ENCODE measurements around the gene BCLAF1.

The BCLAF1 gene

DNA sequence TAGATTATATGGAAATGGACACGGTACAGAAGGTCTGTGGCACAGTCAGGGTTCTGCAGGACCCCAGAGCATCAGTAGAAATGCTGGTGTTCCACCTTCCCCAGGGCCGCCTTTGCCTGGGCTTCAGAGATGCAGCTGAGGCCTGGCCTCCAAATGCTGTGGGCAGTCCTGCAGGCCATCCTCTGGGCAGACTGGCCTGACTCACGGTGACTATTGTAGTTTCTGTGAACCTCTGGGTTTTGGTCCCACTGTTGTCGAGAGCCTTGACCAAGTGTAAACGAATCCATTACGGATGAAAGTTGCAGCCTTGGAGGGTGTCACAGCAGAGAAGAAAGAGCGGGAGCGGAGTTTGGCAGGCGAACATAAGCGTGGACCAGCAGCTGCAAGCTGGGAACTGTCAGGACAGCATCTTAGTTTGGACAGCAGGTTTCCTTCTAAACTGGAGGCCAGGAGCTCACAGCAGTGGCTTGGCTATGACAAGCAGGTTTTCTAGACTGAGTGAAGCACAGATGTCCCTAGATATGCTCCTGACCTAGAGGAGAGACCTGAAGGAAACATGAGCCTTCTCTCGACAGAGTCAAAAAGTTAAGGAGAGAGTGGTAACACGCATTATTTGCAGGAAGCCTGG lies 46.2 kb upstream of the BCLAF1 start:
- no peak overlapping the region for H3K9ac ChIP-seq

DNA sequence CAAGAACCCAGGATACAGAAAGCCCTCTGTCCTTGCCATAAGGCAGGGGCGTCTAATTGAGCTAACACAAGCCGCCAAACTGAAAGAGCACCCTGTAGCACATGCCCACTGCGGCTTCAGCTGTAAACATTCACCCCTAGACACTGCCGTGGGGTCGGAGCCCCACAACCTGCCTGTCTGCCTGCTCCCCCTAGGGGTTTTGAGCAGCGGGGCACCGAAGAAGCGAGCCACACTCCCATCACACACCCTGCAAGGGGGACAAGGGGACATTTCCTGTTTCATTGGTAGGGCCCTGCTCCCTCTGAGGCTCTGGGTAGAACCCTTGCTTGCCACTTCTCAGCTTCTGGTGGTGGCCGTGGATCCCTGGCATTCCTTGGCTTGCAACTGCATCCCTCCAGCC lies 45.2 kb upstream of the BCLAF1 start:
- Histone ChIP-seq H3K9ac (no peak overlapping the region), H3K4me1 (ENCODE audit: low read depth, poor library complexity, severe bottlenecking) (no peaks in the 10 kb centered on the region), H3K27ac (no peak overlapping the region), H2AFZ (ENCODE audit: low read depth) (no peak overlapping the region), H3K4me2 (no peak overlapping the region), H3K27me3 (ENCODE audit: insufficient read depth, low read depth) (no peaks in the 10 kb centered on the region), H3K36me3 (ENCODE audit: insufficient read depth) (no peaks in the 10 kb centered on the region), H3K79me2 (ENCODE audit: insufficient read depth, low read depth) (no peaks in the 10 kb centered on the region), H4K20me1 (ENCODE audit: insufficient read depth) (no peaks in the 10 kb centered on the region), H3K4me3 (IDR thresholded peaks at IDR 0.05; ENCODE audit: insufficient read depth, low read depth, low read length) (no peak overlapping the region)
- TF ChIP-seq, protein P1, sequence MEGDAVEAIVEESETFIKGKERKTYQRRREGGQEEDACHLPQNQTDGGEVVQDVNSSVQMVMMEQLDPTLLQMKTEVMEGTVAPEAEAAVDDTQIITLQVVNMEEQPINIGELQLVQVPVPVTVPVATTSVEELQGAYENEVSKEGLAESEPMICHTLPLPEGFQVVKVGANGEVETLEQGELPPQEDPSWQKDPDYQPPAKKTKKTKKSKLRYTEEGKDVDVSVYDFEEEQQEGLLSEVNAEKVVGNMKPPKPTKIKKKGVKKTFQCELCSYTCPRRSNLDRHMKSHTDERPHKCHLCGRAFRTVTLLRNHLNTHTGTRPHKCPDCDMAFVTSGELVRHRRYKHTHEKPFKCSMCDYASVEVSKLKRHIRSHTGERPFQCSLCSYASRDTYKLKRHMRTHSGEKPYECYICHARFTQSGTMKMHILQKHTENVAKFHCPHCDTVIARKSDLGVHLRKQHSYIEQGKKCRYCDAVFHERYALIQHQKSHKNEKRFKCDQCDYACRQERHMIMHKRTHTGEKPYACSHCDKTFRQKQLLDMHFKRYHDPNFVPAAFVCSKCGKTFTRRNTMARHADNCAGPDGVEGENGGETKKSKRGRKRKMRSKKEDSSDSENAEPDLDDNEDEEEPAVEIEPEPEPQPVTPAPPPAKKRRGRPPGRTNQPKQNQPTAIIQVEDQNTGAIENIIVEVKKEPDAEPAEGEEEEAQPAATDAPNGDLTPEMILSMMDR (conservative IDR thresholded peaks at IDR 0.05; ENCODE audit: low read depth, low read length): no peak

More for the DNA sequence above, 46.2 kb upstream of the BCLAF1 start:
- Histone ChIP-seq H3K27me3 (ENCODE audit: insufficient read depth, low read depth) (no peaks in the 10 kb centered on the region), H2AFZ (ENCODE audit: low read depth) (no peak overlapping the region), H3K27ac (no peak overlapping the region), H3K4me3 (IDR thresholded peaks at IDR 0.05; ENCODE audit: insufficient read depth, low read depth, low read length) (no peak overlapping the region), H3K4me1 (ENCODE audit: low read depth, poor library complexity, severe bottlenecking) (no peaks in the 10 kb centered on the region), H3K79me2 (ENCODE audit: insufficient read depth, low read depth) (no peaks in the 10 kb centered on the region), H3K4me2 (no peak overlapping the region), H3K36me3 (ENCODE audit: insufficient read depth) (no peaks in the 10 kb centered on the region), H4K20me1 (ENCODE audit: insufficient read depth) (no peaks in the 10 kb centered on the region)
- TF ChIP-seq, protein P1 (conservative IDR thresholded peaks at IDR 0.05; ENCODE audit: low read depth, low read length): no peak

DNA sequence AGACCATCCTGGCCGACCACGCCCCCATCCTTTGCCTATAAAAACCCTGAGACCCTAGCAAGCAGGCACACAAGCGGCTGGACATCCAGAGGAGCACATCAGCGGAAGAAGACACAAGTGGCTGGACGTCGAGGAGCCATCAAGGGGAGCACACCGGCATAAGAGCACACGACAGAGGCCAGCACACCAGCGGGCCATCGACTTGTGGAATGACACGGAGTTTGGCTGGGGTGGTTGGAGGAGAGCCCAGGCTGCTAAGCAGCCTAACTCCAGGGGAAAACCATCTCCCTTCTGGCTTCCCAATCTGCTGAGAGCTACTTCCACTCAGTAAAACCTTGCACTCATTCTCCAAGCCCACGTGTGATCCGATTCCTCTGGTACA lies 44.8 kb upstream of the BCLAF1 start:
- Histone ChIP-seq H3K36me3 (ENCODE audit: insufficient read depth) (no peaks in the 10 kb centered on the region), H3K4me3 (IDR thresholded peaks at IDR 0.05; ENCODE audit: insufficient read depth, low read depth, low read length) (no peak overlapping the region), H4K20me1 (ENCODE audit: insufficient read depth) (no peaks in the 10 kb centered on the region), H3K4me2 (no peak overlapping the region), H2AFZ (ENCODE audit: low read depth) (no peak overlapping the region), H3K4me1 (ENCODE audit: low read depth, poor library complexity, severe bottlenecking) (no peaks in the 10 kb centered on the region), H3K9ac (no peak overlapping the region), H3K27ac (no peak overlapping the region), H3K79me2 (ENCODE audit: insufficient read depth, low read depth) (no peaks in the 10 kb centered on the region), H3K27me3 (ENCODE audit: insufficient read depth, low read depth) (no peaks in the 10 kb centered on the region)
- TF ChIP-seq, protein P1 (conservative IDR thresholded peaks at IDR 0.05; ENCODE audit: low read depth, low read length): no peak

DNA sequence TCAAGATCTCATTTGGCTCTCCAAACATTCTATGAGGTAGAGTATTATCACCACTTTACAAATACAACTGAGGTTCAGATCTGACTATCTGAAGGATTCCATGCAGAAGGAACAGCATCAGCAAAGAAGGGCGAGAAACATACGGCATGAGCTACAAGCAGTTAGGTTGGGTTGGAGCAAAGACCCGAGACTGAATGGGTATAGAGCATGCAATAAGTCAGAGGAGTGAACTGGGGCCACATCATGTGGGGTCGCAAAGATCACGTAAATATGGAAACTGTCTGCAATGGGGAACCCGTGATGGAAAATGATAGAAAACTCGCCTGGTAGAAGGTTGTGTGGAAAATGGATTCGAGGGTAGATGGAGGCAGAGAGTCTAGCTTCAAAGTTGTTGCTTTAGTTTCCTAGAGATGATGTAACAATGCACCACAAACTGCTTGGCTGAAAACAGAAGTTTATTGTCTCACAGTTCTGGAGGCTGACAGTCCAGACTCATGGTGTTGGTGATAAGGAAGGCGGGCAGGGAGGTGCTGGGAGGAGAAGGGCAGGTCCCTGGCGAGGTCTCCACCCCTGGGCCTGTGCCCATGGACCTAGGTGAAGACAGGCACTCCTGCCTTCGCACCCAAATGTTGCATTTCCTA lies 44.3 kb upstream of the BCLAF1 start:
- TF ChIP-seq, protein P1 (conservative IDR thresholded peaks at IDR 0.05; ENCODE audit: low read depth, low read length): no peak
- no peak overlapping the region for H3K4me3 ChIP-seq (IDR thresholded peaks at IDR 0.05; ENCODE audit: insufficient read depth, low read depth, low read length)

More for the DNA sequence above, 44.3 kb upstream of the BCLAF1 start:
- no peaks in the 10 kb centered on the region for H4K20me1 ChIP-seq (ENCODE audit: insufficient read depth)
- H3K36me3 ChIP-seq (ENCODE audit: insufficient read depth): no peaks in the 10 kb centered on the region
- H3K4me1 ChIP-seq (ENCODE audit: low read depth, poor library complexity, severe bottlenecking): no peaks in the 10 kb centered on the region
- H3K4me2 ChIP-seq: no peak overlapping the region
- no peak overlapping the region for H3K27ac ChIP-seq
- no peak overlapping the region for H3K9ac ChIP-seq
- no peak overlapping the region for H2AFZ ChIP-seq (ENCODE audit: low read depth)
- H3K27me3 ChIP-seq (ENCODE audit: insufficient read depth, low read depth): no peaks in the 10 kb centered on the region
- H3K79me2 ChIP-seq (ENCODE audit: insufficient read depth, low read depth): no peaks in the 10 kb centered on the region
